NCI-H69 (cell line): ENCODE data around the gene BTBD8.

Source experiments
- DNase-seq: peaks from one replicate; lab custom pipeline; 2025; lab: John Stamatoyannopoulos, UW

Gene BTBD8

GRCh38 chr1:92094090-92094489, 13.9 kb downstream of the BTBD8 start:
- no peak for DNase-seq

GRCh38 chr1:92094595-92094994, 14.4 kb downstream of the BTBD8 start:
- no peak for DNase-seq

DNA sequence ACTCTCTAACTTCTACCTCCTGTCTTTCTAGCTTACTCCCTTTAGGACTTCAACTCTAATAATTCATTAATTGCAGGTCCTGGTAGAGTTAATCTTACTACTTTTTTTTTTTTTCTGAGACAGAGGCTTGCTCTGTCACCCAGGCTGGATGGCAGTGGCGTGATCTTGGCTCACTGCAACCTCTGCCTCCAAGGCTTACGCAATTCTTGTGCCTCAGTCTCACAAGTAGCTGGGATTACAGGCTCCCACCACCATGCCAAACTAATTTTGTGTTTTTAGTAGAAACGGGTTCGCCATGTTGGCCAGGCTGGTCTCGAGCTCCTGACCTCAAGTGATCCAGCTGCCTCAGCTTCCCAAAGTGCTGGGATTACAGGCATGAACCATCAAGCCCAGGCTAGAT, 15.7 kb downstream of the BTBD8 start:
- DNase-seq = no peak

GRCh38 chr1:92096317-92096716, 16.2 kb downstream of the BTBD8 start:
- DNase-seq = no peak

- DNase-seq = no peak
Measured at GRCh38 chr1:92105546-92106081, 25.5 kb downstream of the BTBD8 start.

DNA sequence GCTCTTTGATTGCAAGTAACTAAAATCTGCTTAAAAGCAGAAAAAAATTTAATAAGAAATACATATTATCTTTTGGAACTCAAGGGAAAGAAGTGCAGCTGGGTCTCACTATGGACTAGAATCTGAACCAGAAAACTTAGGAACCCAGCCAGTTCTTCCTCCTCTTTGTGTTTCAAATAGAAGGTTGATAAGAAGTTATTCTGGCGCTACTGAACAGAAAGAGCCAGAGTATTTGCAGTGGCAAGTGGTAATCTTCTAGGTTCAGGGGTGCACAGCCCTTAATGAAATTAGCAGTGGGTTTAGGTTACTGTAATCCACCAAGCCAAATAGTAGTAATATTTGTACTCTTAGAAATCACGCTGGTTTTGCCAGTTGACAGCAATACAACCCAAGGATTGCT, 28.5 kb downstream of the BTBD8 start:
- DNase-seq = no peak

DNA sequence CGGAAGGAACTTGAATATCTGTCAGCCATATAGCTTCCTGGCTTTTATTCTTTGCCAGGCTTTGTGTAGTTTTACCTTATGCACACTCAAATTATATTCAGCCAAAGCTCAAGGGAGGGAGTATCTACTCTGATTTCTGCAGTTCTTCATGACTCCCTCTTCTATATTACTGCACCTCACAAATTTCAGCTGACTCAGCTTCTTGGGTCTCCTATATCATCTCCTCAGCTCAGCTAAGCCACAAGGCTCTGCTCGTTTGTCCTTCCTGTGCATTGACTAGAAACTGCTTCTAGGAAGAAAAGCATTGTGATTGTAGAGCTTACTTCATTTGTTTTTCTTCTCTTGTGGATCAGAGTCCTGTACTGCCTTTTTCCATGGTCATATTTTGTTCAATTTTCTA, 37.4 kb downstream of the BTBD8 start:
- no peak for DNase-seq

DNA sequence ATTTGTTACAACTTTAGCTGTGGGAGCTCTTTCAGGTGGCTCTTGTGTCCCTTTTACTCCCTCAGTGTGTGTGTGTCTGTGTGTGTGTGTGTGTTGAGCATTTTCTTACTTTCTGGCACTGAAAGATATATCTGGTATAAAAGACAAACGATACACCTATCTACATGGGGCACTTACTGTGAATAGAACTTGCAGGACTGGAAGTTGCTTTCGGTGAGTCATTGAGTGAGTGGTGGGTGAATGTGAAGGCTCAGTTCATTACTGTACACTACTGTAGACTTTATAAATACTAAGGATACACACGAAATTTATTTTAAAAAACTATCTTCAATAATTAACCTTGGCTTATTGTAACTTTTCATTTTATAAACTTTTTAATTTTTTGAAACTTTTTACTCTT, 38.7 kb downstream of the BTBD8 start:
- no peak for DNase-seq

GRCh38 chr1:92123868-92124267, 43.7 kb downstream of the BTBD8 start:
- no peak for DNase-seq

DNA sequence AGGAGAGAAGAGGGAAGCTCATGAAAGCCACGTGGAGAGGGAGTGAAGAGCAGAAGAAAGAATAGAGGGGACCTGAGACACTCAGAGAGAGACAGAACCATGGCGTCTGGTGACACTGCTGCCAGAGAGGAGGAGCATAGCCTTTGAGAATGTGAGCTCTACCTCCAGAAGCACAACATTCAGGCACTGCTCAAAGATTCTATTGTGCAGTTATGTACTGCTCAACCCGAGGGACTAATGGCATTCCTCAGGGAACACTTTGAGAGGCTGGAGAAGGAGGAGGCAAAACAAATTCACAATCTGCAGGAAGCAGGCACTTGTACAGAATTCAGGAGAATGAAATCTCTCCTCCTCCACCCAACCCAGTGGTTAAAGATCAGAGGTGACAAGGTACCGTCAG, 45.1 kb downstream of the BTBD8 start:
- no peak for DNase-seq

- DNase-seq = no peak
Measured at GRCh38 chr1:92126088-92126487, 45.9 kb downstream of the BTBD8 start.

- no peak for DNase-seq
Measured at GRCh38 chr1:92134331-92134730, 54.2 kb downstream of the BTBD8 start.

- DNase-seq = no peak
Measured at GRCh38 chr1:92136341-92136740, 56.2 kb downstream of the BTBD8 start.

DNA sequence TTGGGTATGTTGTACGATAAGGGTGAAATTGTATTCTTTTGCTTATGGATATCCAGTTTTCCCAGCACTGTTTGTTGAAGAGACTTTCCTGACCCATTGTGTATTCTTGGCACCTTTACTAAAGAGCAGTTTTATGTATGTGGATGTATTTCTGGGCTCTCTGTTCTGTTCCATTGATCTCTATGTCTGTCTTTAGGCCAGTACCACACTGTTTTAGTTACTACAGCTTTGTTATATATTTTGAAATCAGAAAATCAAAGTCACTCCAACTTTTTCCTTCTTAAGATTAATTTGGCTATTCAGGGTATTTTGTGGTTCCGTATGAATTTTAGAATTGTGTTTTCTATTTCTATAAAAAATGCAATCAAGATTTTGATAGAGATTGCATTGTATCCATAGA, 74.8 kb downstream of the BTBD8 start:
- DNase-seq = no peak

DNA sequence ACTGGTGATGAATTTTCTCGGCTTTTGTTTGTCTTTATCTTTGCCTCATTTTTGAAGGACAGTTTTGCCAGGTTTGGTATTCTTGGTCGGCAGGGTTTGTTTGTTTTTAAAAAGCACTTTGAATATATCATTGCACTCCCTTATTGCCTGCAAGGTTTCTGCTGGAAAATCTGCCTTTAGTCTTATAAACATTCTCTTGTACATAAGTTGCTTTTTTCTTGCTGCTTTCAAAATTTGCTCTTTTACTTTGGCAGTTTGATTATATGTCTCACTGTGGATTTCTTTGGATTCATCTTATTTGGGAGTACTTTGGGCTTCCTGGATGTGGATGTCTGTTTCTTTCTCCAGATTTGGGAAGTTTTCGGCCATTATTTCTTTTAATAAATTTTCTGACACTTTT, 79.4 kb downstream of the BTBD8 start:
- DNase-seq = no peak

DNA sequence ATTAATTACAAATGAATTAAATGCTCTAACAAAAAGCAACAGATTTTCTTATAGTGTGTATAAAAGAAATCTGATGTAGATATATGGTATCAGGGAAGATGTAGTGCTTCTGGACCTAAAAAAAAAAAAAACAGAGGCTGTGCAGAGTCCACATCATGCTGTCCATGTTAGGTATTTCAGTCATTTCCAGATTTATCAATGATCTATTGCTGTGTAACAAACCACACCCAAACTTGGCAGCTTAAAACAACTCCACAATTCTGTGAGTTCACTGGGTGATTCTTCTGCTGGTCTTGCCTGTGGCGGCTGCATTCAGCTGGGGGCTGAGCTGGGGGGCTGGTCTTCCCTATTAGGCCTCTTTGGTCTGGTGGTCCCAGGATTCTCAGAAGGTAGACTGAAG, 85.2 kb downstream of the BTBD8 start:
- DNase-seq = no peak

GRCh38 chr1:92167151-92167550, 87.0 kb downstream of the BTBD8 start:
- no peak for DNase-seq

DNA sequence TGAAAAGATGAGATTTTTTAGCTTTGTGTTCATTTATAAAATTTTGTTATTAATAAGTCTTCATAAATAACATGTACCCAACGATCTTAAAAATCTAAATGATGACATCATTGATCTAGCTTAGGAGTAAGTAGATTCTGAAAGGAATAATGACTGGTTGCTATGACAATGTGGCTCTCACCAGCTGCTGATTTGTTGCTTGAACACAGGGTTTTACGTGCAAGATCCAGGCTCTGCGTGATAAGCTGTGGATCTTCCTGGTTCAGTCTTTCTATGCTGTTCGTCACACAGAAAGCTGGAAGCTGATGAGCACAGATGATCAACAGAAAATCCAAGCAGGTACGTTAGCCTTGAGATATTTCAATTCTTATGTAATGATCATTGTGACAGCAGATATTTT, 88.5 kb downstream of the BTBD8 start:
- DNase-seq = peak; percentile 14

- no peak for DNase-seq
Measured at GRCh38 chr1:92169214-92170005, 89.3 kb downstream of the BTBD8 start.

GRCh38 chr1:92184632-92185031, 104.5 kb downstream of the BTBD8 start:
- DNase-seq = no peak

DNA sequence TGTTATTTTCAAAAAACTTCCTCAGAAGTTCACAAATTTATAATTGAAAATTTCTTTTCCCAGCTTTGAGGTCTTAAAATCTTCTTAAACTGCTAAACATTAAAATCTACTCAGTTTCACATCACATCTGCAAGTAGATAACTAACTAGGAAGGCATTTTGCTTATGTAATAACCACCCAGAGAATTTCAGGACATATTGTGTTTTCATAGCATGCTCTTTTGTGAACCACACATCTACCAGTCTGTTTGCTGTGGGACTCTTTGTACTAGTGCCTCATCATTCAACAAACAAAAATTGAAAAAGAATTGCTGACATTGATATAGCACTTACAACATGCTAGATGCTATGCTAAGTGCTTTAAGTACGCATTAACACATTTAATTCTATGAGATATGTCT, 105.9 kb downstream of the BTBD8 start:
- no peak for DNase-seq

GRCh38 chr1:92188436-92189255, 108.5 kb downstream of the BTBD8 start:
- no peak for DNase-seq

DNA sequence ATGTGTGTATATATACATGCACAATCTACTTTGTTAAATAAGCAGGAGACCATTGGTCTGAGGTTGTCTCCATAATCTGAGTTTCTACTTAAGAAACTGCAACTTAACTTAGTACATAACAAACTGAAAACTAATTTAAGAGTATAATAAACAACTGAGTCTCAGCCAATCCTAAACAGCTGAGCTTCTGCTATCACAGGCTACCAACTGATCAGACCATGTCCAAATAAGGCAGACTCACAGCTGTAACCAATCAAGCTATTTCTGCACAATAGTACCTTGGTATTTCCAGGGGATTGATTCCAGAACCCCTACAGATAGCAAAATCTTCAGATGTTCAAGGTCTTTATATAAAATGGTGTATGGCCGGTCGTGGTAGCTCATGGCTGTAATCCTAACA, 111.6 kb downstream of the BTBD8 start:
- DNase-seq = no peak
